GM10266 (cell line): ENCODE data around the gene TBC1D4.

Source experiments
- DNase-seq: peaks from one replicate; pipeline ENCODE4 v3.0.0; 2012; ENCODE audit errors: extremely low spot score
- CTCF ChIP-seq: IDR thresholded peaks from 2 replicates; pipeline ENCODE4 v1.5.1; 2012; ENCODE audit warnings: mild to moderate bottlenecking, low read depth; ENCODE audit not compliant: control insufficient read depth, insufficient read depth; ENCODE audit errors: missing control alignments

The TBC1D4 gene

DNA sequence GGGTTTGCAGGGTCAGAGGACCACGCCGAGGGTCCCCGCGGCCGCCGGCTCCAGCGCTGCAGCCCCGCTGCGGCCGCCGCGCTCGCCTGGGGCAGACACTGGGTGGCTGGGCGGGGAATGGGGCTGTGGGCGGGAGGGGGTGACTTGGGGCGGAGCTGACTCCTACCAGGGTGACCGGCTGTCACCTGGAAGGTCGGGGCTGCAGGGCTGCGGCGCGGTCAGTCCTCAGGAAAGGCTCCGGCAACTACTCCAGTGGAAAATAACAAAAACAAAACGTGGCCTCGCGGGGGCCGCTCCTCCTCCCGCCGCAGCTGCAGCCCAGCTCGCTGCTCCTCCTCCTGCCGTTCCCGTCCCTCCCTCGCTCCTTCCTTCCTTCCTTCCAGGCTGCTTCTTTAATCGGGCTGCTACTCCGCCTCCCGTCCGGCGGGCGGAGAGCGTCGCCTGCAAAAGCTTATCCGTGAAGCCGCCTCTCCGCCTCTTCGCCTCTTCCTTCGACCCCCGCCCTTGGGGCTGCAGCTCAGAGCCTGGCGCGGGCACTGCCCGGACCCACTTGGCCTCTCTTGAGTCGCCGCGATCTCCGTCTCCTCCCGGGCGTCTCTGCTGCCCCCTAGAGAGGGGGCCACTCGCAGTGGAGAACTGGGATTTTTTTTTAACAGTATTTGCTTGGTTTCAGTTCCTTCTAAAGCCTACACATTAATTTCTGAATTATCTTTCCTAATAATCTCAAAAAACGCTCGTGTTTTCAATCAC is at the start of gene TBC1D4:
TBC1D4 (minus strand) TSS at position 100 of the 750 bp plus-strand sequence. CDS start 402 bp downstream, outside the sequence.
- peak; percentile 83 for DNase-seq
- TF ChIP-seq CTCF, result peak; percentile 79

DNA sequence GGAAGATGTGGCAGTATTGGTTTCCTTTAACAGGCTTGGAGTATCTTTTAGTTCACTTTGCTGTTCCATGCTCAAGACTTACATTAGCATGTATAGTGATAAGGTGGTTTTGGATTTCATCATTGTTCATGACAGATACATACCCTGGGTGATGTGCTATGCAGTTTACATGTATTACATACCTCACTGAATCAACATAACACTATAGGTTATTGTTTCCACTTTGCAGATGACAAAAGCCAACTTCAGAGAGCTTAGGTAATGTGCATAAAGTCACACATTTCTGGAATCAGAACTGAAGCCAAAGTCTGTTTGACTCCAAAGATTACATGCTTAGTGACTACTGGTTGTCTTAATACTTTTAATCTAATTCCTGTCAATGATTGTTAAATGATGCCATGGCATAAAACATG is 48.6 kb upstream of the TBC1D4 start:
- DNase-seq, result no peak

GRCh38 chr13:75521956-75522355 is 40.0 kb upstream of the TBC1D4 start:
- DNase-seq, result no peak
- TF ChIP-seq CTCF, result no peak

More for the DNA sequence above, 48.6 kb upstream of the TBC1D4 start:
- TF ChIP-seq CTCF, result no peak

GRCh38 chr13:75518439-75519088 is 36.6 kb upstream of the TBC1D4 start:
- no peak for TF ChIP-seq CTCF
- DNase-seq, result no peak

GRCh38 chr13:75514080-75514995 is 32.4 kb upstream of the TBC1D4 start:
- no peak for DNase-seq

GRCh38 chr13:75513271-75513670 is 31.3 kb upstream of the TBC1D4 start:
- no peak for DNase-seq
- no peak for TF ChIP-seq CTCF

More at GRCh38 chr13:75514080-75514995, 32.4 kb upstream of the TBC1D4 start:
- TF ChIP-seq CTCF, result no peak
